Activated CD4-positive, alpha-beta T cell treated with anti-CD3 and anti-CD28 coated beads, Interleukin-2, amount 50 U/mL, for 48 hours (primary cell): ENCODE data around the gene RD3L.

ENCODE experiments used
- DNase-seq, 2 experiments: peaks; one replicate each; pipeline ENCODE4 v3.0.0-alpha.2; 2020

The RD3L gene

GRCh38 chr14:103892247-103892646 lies 50.1 kb downstream of the RD3L start:
- DNase-seq: no peak

- DNase-seq: no peak
Observed at GRCh38 chr14:103891667-103892215, 50.6 kb downstream of the RD3L start.

GRCh38 chr14:103890821-103891666 lies 51.3 kb downstream of the RD3L start:
- no peak for DNase-seq
